Measurements from ENCODE around the gene SLC2A8. TPM values are rescaled to one million over a fixed set of nuclear protein-coding genes. Genes with fewer than 3 reads are reported as not detected.

SLC2A8 gene
- total and polyA plus RNA-seq, 4 donors = 15.7 to 32.3 (median 24.3) TPM

DNA sequence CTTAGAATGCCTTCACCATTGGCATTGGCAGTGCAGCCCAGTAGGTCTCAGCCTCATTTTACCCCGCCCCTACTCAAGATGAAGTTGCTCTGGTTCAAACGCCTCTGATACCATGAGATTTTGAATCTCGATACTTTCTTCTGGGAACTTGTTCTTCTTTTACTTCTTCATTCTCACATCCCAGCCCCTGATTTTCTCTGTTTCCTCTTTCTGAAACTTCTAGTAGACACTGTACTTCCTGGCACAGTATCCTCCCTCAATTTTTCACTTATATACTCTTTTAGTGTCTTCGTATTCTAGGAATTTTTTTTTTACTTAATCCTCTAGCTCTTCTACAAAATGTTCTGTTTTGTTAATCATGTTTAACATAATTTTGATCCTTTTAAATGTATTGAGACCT is 14.2 kb downstream of the SLC2A8 start:
- peaks cover 8% of the 10 kb centered on the region for H3K4me1 ChIP-seq (ENCODE audit: control insufficient read depth, insufficient read depth, low read length)
- H3K36me3 ChIP-seq (ENCODE audit: control insufficient read depth, insufficient read depth, low read length) = peaks cover 20% of the 10 kb centered on the region
- no peaks in the 10 kb centered on the region for H3K9me3 ChIP-seq (ENCODE audit: control insufficient read depth, insufficient read depth, low read length)
- DNase-seq (ENCODE audit: low read depth in 4 of 6, low spot score in 6 of 6) = no peak
- no peaks in the 10 kb centered on the region for H3K27me3 ChIP-seq (ENCODE audit: control insufficient read depth, insufficient read depth, low read length)
- WGBS (ENCODE audit: insufficient coverage) = 90% methylated on average over 3 of the region's 4 CpGs
- H3K4me3 ChIP-seq (ENCODE audit: low read depth, low read length) = no peak overlapping the region
- no peak overlapping the region for H3K27ac ChIP-seq (ENCODE audit: low read depth, low read length)

DNA sequence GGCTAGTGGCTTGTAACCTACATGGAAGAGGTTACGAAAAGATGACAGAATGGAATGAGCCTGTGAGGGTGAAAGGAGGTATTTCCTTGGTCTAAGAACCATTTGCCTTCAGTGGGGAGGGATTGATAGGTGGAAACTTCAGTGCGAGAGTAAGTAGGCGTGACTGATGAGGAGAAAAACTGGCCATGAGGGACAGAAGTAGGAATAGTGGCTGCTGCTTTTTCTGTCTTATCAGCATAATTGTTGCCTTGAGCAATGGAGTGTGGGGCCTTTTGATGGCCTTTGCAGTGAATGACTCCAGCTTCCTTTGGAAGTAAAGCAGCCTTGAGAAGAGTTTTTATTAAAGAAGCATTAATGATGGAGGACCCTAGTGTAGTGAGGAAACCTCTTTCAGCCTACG is 18.2 kb downstream of the SLC2A8 start:
- WGBS (ENCODE audit: insufficient coverage) = 68% methylated on average over 3 of the region's 4 CpGs
- Histone ChIP-seq H3K4me3 (ENCODE audit: low read depth, low read length) (no peak overlapping the region), H3K27me3 (ENCODE audit: control insufficient read depth, insufficient read depth, low read length) (no peaks in the 10 kb centered on the region), H3K9me3 (ENCODE audit: control insufficient read depth, insufficient read depth, low read length) (no peaks in the 10 kb centered on the region), H3K36me3 (ENCODE audit: control insufficient read depth, insufficient read depth, low read length) (peaks cover 8% of the 10 kb centered on the region), H3K4me1 (ENCODE audit: control insufficient read depth, insufficient read depth, low read length) (peaks cover 8% of the 10 kb centered on the region), H3K27ac (ENCODE audit: low read depth, low read length) (no peak overlapping the region)
- peak in 1 of 6 donors; percentile 57 for DNase-seq (ENCODE audit: low read depth in 4 of 6, low spot score in 6 of 6)

DNA sequence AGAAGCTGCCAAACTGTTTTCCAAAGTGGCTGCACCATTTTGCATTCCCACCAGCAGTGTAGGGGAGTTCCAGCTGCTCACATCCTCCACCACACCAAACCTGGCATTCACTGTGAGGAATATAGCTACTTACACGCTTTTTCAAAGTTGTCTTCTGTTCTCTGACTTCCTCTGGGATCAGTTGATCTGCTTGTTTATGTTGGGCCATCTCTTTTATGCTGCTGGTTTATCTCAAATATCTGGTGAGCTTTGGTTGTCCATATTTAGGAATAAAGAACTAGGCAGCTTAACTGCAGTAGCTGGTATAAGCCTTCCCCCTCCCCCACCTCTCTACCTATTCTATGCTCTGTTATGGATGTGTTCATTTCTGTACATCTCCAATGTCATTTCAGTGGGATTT is 18.7 kb downstream of the SLC2A8 start:
- Histone ChIP-seq H3K27ac (ENCODE audit: low read depth, low read length) (no peak overlapping the region), H3K9me3 (ENCODE audit: control insufficient read depth, insufficient read depth, low read length) (no peaks in the 10 kb centered on the region), H3K4me1 (ENCODE audit: control insufficient read depth, insufficient read depth, low read length) (peaks cover 8% of the 10 kb centered on the region), H3K36me3 (ENCODE audit: control insufficient read depth, insufficient read depth, low read length) (peaks cover 8% of the 10 kb centered on the region), H3K27me3 (ENCODE audit: control insufficient read depth, insufficient read depth, low read length) (no peaks in the 10 kb centered on the region), H3K4me3 (ENCODE audit: low read depth, low read length) (no peak overlapping the region)
- DNase-seq (ENCODE audit: low read depth in 4 of 6, low spot score in 6 of 6) = no peak
- WGBS (ENCODE audit: insufficient coverage) = 80% methylated on average over 1 of the region's 1 CpG

DNA sequence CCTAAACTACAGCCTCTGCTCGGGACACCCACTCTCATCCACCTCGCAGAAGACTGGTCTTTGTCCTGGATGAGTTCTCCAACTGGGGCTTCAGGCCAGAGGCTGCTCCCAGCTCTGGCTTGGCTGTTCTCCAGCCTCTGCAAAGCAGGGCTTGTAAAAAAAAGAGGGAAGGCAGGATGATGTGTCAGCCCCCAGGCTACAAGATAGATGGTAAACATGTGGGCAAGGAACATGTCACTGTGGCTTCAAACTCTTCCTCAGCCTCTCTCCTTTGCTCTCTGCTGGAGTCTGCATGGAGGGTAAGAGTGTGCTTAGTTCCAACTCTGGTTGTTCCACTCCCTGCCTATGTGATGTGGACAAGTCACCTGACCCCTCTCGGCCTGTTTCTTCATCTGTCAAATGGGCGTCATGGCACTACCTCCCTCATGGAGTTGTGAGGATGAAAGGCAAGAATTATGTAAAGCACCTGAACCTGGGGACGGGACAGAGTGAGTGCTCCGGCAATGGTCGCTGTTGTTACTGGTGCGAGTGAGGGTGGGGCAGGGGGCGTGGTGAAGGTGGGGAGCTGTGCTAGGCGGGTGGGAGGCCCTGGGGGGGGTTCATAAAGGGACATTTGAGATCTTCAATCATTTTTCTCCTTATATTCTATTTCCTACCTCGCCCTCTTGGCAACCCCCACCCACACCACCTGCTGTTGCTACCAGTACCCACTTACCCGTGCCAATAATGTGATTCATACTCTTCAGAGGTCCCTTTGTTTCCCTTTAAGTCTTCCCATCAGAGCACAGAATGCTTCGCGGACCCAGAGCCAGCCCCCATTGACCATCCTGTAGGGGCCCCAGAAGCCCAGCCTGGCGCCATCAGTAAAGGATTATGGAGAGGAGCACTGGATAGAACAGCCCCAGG is 20.4 kb downstream of the SLC2A8 start:
- DNase-seq (ENCODE audit: low read depth in 4 of 6, low spot score in 6 of 6) = no peak
- H3K4me1 ChIP-seq (ENCODE audit: control insufficient read depth, insufficient read depth, low read length) = peaks cover 14% of the 10 kb centered on the region
- no peaks in the 10 kb centered on the region for H3K27me3 ChIP-seq (ENCODE audit: control insufficient read depth, insufficient read depth, low read length)
- 64% methylated on average over 12 of the region's 15 CpGs for WGBS (ENCODE audit: insufficient coverage)
- no peaks in the 10 kb centered on the region for H3K9me3 ChIP-seq (ENCODE audit: control insufficient read depth, insufficient read depth, low read length)
- no peak overlapping the region for H3K27ac ChIP-seq (ENCODE audit: low read depth, low read length)
- H3K4me3 ChIP-seq (ENCODE audit: low read depth, low read length) = no peak overlapping the region
- H3K36me3 ChIP-seq (ENCODE audit: control insufficient read depth, insufficient read depth, low read length) = peaks cover 8% of the 10 kb centered on the region

DNA sequence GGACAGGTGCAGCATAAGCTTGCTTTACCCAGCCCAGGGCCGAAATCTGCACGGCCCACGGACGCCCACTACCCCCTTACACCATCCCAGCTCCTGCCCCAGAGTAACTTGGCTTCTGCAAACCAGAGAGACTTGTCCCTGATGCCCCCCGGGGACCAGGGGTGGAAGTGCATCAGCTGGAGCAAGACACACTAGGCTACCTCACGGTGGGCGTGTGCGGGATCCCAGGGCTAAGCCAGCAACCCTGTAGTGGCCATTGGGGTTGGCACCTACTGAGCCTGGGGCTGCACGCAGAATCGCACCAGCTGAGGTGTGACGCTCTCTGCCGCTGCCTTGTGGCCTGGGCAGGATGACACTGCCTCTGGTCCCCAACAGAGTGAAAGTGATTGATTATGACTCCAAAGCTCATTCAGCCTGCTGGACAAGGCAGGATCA is 21.1 kb downstream of the SLC2A8 start:
- Histone ChIP-seq H3K27me3 (ENCODE audit: control insufficient read depth, insufficient read depth, low read length) (no peaks in the 10 kb centered on the region), H3K27ac (ENCODE audit: low read depth, low read length) (no peak overlapping the region), H3K36me3 (ENCODE audit: control insufficient read depth, insufficient read depth, low read length) (peaks cover 8% of the 10 kb centered on the region), H3K4me3 (ENCODE audit: low read depth, low read length) (no peak overlapping the region), H3K4me1 (ENCODE audit: control insufficient read depth, insufficient read depth, low read length) (peaks cover 20% of the 10 kb centered on the region), H3K9me3 (ENCODE audit: control insufficient read depth, insufficient read depth, low read length) (no peaks in the 10 kb centered on the region)
- WGBS (ENCODE audit: insufficient coverage) = 44% methylated on average over 10 of the region's 12 CpGs
- no peak for DNase-seq (ENCODE audit: low read depth in 4 of 6, low spot score in 6 of 6)

DNA sequence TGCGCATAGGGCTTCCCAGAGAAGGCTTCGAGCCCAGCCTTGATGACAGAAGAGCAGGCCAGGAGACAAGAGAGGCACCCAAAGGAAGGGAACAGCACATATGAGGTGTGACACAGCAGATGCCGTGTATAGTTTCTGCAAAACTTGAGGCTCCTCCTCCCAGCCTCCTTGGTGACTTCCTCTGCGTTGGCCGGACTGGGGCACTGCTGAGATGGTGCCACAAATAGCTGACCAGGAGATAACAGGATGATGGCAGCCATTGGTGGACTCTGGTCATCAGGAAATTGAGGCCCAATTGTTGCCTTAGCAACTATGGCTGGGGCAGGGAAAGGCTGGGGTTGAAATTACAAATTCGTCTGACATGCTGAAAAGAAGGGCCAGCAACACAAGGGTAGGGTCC is 22.4 kb downstream of the SLC2A8 start:
- DNase-seq (ENCODE audit: low read depth in 4 of 6, low spot score in 6 of 6) = no peak
- H3K36me3 ChIP-seq (ENCODE audit: control insufficient read depth, insufficient read depth, low read length) = peaks cover 8% of the 10 kb centered on the region
- H3K4me3 ChIP-seq (ENCODE audit: low read depth, low read length) = no peak overlapping the region
- 87% methylated on average over 6 of the region's 6 CpGs for WGBS (ENCODE audit: insufficient coverage)
- no peaks in the 10 kb centered on the region for H3K9me3 ChIP-seq (ENCODE audit: control insufficient read depth, insufficient read depth, low read length)
- peaks cover 25% of the 10 kb centered on the region for H3K4me1 ChIP-seq (ENCODE audit: control insufficient read depth, insufficient read depth, low read length)
- H3K27me3 ChIP-seq (ENCODE audit: control insufficient read depth, insufficient read depth, low read length) = no peaks in the 10 kb centered on the region
- no peak overlapping the region for H3K27ac ChIP-seq (ENCODE audit: low read depth, low read length)

DNA sequence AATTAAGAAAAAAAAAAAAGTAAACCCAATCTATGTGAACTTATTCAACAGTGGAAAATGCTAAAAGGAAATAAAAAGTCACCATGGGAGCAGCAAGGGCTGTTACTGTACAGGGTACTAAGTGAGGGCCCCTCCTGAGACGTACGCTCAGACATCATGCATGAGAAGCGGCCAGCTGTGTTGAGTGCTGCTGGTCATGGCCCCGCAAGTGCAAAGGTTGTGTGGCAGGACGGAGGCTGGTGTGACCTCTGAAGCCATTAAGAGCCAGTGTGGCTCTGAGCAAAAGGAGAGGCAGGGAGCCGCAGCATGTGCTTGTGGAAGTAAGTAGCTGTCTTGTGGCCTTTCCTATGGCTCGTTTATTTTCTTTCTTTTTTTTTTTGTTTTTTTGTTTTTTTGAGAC is 24.1 kb downstream of the SLC2A8 start:
- Histone ChIP-seq H3K4me1 (ENCODE audit: control insufficient read depth, insufficient read depth, low read length) (peaks cover 37% of the 10 kb centered on the region), H3K9me3 (ENCODE audit: control insufficient read depth, insufficient read depth, low read length) (no peaks in the 10 kb centered on the region), H3K36me3 (ENCODE audit: control insufficient read depth, insufficient read depth, low read length) (peaks cover 8% of the 10 kb centered on the region), H3K27ac (ENCODE audit: low read depth, low read length) (no peak overlapping the region), H3K4me3 (ENCODE audit: low read depth, low read length) (no peak overlapping the region), H3K27me3 (ENCODE audit: control insufficient read depth, insufficient read depth, low read length) (no peaks in the 10 kb centered on the region)
- no peak for DNase-seq (ENCODE audit: low read depth in 4 of 6, low spot score in 6 of 6)
- 89% methylated on average over 5 of the region's 7 CpGs for WGBS (ENCODE audit: insufficient coverage)

DNA sequence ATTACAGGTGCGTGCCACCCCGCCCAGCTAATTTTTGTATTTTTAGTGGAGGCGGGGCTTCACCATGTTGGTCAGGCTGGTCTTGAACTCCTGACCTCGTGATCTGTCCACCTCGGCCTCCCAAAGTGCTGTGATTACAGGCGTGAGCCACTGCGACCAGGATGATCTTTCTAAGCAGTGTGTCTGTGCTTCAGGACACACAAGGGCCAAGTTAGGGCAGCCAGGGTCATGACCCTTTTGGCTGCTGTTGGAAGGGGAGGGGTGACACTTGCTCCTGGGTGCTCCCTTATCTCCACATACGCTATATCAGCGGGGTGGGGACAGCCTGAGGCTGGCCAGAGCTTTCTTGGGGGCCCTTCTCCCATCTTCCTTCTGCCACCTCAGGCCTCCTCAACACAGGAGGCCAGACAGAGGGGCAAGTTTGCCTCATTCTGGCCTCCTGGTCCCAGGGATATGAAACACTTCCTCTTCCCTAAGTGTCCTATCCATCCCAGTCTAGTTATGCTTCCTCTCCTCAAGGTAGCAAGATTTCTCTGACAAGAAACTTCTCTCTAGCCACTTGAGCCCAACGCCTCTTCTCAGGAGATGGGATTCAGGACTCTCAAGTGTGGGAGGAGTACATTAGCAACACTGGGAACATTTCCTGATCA is 25.3 kb downstream of the SLC2A8 start:
- no peak for DNase-seq (ENCODE audit: low read depth in 4 of 6, low spot score in 6 of 6)
- no peaks in the 10 kb centered on the region for H3K9me3 ChIP-seq (ENCODE audit: control insufficient read depth, insufficient read depth, low read length)
- 86% methylated on average over 7 of the region's 10 CpGs for WGBS (ENCODE audit: insufficient coverage)
- H3K27ac ChIP-seq (ENCODE audit: low read depth, low read length) = no peak overlapping the region
- H3K4me3 ChIP-seq (ENCODE audit: low read depth, low read length) = peak overlapping the region; percentile 98
- peaks cover 8% of the 10 kb centered on the region for H3K36me3 ChIP-seq (ENCODE audit: control insufficient read depth, insufficient read depth, low read length)
- H3K27me3 ChIP-seq (ENCODE audit: control insufficient read depth, insufficient read depth, low read length) = no peaks in the 10 kb centered on the region
- peaks cover 37% of the 10 kb centered on the region for H3K4me1 ChIP-seq (ENCODE audit: control insufficient read depth, insufficient read depth, low read length)

DNA sequence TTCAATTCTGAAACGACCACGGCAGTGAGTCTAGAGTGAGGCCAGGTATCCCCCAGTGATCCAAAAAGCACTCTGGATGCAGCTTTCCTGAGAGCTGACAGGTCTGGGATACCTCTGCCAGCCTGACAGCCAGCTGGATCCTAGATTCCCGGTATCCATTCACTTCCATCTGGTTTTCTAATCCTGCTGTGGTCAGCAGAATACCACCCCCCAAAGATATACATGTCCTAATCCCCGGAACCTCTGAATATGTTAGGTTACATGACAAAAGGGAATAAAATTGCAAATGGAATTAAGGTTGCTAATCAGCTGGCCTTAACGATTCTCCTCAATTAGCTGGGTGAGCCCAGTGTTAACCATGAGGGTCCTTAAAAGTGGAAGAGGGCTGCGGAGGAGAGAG is 25.8 kb downstream of the SLC2A8 start:
- H3K36me3 ChIP-seq (ENCODE audit: control insufficient read depth, insufficient read depth, low read length) = peaks cover 8% of the 10 kb centered on the region

More for the DNA sequence above, 25.8 kb downstream of the SLC2A8 start:
- peak overlapping the region; percentile 98 for H3K27ac ChIP-seq (ENCODE audit: low read depth, low read length)
- H3K4me3 ChIP-seq (ENCODE audit: low read depth, low read length) = peak overlapping the region; percentile 98
- no peaks in the 10 kb centered on the region for H3K9me3 ChIP-seq (ENCODE audit: control insufficient read depth, insufficient read depth, low read length)
- WGBS (ENCODE audit: insufficient coverage) = 69% methylated on average over 3 of the region's 6 CpGs
- no peaks in the 10 kb centered on the region for H3K27me3 ChIP-seq (ENCODE audit: control insufficient read depth, insufficient read depth, low read length)
- peaks cover 34% of the 10 kb centered on the region for H3K4me1 ChIP-seq (ENCODE audit: control insufficient read depth, insufficient read depth, low read length)
- no peak for DNase-seq (ENCODE audit: low read depth in 4 of 6, low spot score in 6 of 6)
